NOMO-1 (cell line): ENCODE measurements around the gene INHBC.

Experiments
- DNase-seq, 2 experiments: peaks; one replicate each; lab custom pipeline; 2025; ENCODE audit not compliant: unreplicated experiment in 2 of 2; lab: John Stamatoyannopoulos, UW

Gene INHBC

GRCh38 chr12:57465747-57466505 lies 31.3 kb downstream of the INHBC start:
- DNase-seq, result no peak

GRCh38 chr12:57467212-57467874 lies 32.8 kb downstream of the INHBC start:
- DNase-seq, result no peak

- DNase-seq, result no peak
Measured at GRCh38 chr12:57467915-57468314, 33.3 kb downstream of the INHBC start.

- DNase-seq, result no peak
Measured at GRCh38 chr12:57469296-57470164, 34.9 kb downstream of the INHBC start.

GRCh38 chr12:57470286-57470969 lies 35.8 kb downstream of the INHBC start:
- DNase-seq, result no peak

GRCh38 chr12:57470970-57471656 lies 36.5 kb downstream of the INHBC start:
- no peak for DNase-seq

- DNase-seq, result no peak
Measured at GRCh38 chr12:57471661-57472060, 37.1 kb downstream of the INHBC start.

GRCh38 chr12:57472391-57472790 lies 37.8 kb downstream of the INHBC start:
- DNase-seq, result no peak

GRCh38 chr12:57473392-57473791 lies 38.8 kb downstream of the INHBC start:
- DNase-seq, result no peak

GRCh38 chr12:57473886-57474285 lies 39.3 kb downstream of the INHBC start:
- DNase-seq, result no peak

- DNase-seq, result no peak
Measured at GRCh38 chr12:57474430-57474829, 39.8 kb downstream of the INHBC start.

GRCh38 chr12:57474862-57475261 lies 40.3 kb downstream of the INHBC start:
- DNase-seq, result no peak

- no peak for DNase-seq
Measured at GRCh38 chr12:57475271-57476161, 40.9 kb downstream of the INHBC start.

GRCh38 chr12:57476162-57476992 lies 41.8 kb downstream of the INHBC start:
- DNase-seq, result peak in 1 of 2 experiments; percentile 27

- no peak for DNase-seq
Measured at GRCh38 chr12:57476993-57477709, 42.6 kb downstream of the INHBC start.

- peak; percentile 65 to 72 for DNase-seq
Measured at GRCh38 chr12:57477710-57478681, 43.4 kb downstream of the INHBC start.

GRCh38 chr12:57479043-57479375 lies 44.4 kb downstream of the INHBC start:
- DNase-seq, result no peak
